ENCODE results near the gene CREB5. TPM values are rescaled to one million over a fixed set of nuclear protein-coding genes. Genes with fewer than 3 reads are reported as not detected.

CREB5 gene
- total RNA-seq, 2 donors from 2014 or later, result 0.53 to 2.6 TPM

DNA sequence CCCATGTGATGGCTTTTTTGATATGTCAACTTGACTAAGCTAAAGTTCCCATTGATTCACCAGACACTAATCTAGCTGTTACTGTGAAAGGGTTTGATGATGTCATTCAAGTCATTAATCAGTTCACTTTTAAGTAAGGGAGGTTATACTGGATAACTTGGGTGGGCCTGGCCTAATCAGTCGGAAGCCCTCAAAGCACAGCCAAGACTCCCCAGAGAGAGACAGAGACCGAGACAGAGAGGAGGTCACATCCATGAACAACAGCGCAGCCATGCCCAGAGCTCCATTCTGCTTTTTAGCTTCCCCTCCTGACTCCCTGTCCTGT, 442.4 kb downstream of the CREB5 start:
- Histone ChIP-seq H3K4me3 (ENCODE audit: low read length) (no peak overlapping the region), H3K9me3 (ENCODE audit: control insufficient read depth, low read length) (no peaks in the 10 kb centered on the region), H3K9ac (ENCODE audit: extremely low read depth, low read length, poor library complexity, severe bottlenecking) (no peak overlapping the region), H3K27ac (ENCODE audit: low read depth, low read length) (no peak overlapping the region), H3K36me3 (ENCODE audit: control insufficient read depth, insufficient read depth, low read length) (no peaks in the 10 kb centered on the region), H3K27me3 (ENCODE audit: control insufficient read depth, insufficient read depth, low read length, poor library complexity, severe bottlenecking) (peaks cover 39% of the 10 kb centered on the region), H3K4me1 (ENCODE audit: control insufficient read depth, insufficient read depth, low read length) (no peaks in the 10 kb centered on the region)
- DNase-seq, result no peak
- Mint-ChIP-seq H3K27ac (no peak overlapping the region), H3K4me1 (peaks cover 17% of the 10 kb centered on the region), H3K9me3 (peaks cover 4% of the 10 kb centered on the region), H3K4me3 (peak overlapping the region; percentile 69), H3K27me3 (ENCODE audit: insufficient read depth) (peaks cover 44% of the 10 kb centered on the region), H3K36me3 (ENCODE audit: low read depth) (no peaks in the 10 kb centered on the region)
- TF ChIP-seq, protein P1, sequence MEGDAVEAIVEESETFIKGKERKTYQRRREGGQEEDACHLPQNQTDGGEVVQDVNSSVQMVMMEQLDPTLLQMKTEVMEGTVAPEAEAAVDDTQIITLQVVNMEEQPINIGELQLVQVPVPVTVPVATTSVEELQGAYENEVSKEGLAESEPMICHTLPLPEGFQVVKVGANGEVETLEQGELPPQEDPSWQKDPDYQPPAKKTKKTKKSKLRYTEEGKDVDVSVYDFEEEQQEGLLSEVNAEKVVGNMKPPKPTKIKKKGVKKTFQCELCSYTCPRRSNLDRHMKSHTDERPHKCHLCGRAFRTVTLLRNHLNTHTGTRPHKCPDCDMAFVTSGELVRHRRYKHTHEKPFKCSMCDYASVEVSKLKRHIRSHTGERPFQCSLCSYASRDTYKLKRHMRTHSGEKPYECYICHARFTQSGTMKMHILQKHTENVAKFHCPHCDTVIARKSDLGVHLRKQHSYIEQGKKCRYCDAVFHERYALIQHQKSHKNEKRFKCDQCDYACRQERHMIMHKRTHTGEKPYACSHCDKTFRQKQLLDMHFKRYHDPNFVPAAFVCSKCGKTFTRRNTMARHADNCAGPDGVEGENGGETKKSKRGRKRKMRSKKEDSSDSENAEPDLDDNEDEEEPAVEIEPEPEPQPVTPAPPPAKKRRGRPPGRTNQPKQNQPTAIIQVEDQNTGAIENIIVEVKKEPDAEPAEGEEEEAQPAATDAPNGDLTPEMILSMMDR (conservative IDR thresholded peaks at IDR 0.05), result no peak
- 80 to 97% methylated on average over 2 to 3 of the region's 3 CpGs for WGBS, 2 experiments (ENCODE audit: insufficient coverage in 1 of 2, insufficient read length in 1 of 2)

DNA sequence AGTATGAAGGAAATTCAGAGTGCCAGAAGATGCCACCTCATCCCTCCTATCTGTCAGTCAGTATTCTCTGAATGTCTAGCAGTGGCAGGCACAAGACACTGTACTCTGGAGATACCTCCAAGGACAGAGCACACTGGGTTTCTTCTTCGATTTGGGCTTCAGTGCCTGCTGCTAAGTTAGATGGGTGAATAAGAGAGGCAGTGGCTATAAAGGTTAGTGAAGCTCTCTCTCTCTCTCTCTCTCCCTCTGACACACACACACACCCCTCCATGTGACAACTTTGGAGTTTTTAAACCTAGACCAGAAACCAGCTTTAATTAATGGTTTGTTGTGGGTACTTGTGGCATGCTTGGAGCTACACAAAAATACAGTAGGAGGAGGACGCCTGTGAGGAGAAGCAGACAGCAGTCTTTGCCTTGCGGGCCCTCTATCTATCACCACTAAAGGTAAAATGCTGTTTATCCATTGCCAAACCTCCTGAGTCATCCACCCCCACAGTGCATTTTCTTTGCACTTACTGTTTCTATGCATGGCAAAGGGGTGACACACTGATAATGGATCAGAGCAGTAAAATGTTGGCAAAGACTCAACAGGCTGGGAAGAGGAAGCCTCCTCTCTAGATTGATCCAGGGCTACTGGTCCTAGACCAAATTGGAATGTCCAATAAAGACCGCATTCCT, 443.4 kb downstream of the CREB5 start:
- DNase-seq, result no peak
- no peaks in the 10 kb centered on the region for H3K36me3 ChIP-seq (ENCODE audit: control insufficient read depth, insufficient read depth, low read length)
- peaks cover 34% of the 10 kb centered on the region for H3K27me3 ChIP-seq (ENCODE audit: control insufficient read depth, insufficient read depth, low read length, poor library complexity, severe bottlenecking)
- TF ChIP-seq, protein P1 (conservative IDR thresholded peaks at IDR 0.05), result no peak
- no peaks in the 10 kb centered on the region for H3K36me3 Mint-ChIP-seq (ENCODE audit: low read depth)
- peaks cover 43% of the 10 kb centered on the region for H3K27me3 Mint-ChIP-seq (ENCODE audit: insufficient read depth)
- H3K27ac Mint-ChIP-seq, result no peak overlapping the region
- H3K4me3 Mint-ChIP-seq, result no peak overlapping the region
- no peaks in the 10 kb centered on the region for H3K9me3 ChIP-seq (ENCODE audit: control insufficient read depth, low read length)
- peaks cover 17% of the 10 kb centered on the region for H3K4me1 Mint-ChIP-seq
- WGBS, 2 experiments (ENCODE audit: insufficient coverage in 1 of 2, insufficient read length in 1 of 2), result 89 to 100% methylated on average over 1 to 4 of the region's 4 CpGs
- H3K27ac ChIP-seq (ENCODE audit: low read depth, low read length), result no peak overlapping the region
- H3K9ac ChIP-seq (ENCODE audit: extremely low read depth, low read length, poor library complexity, severe bottlenecking), result no peak overlapping the region
- no peaks in the 10 kb centered on the region for H3K4me1 ChIP-seq (ENCODE audit: control insufficient read depth, insufficient read depth, low read length)
- H3K4me3 ChIP-seq (ENCODE audit: low read length), result no peak overlapping the region
- peaks cover 4% of the 10 kb centered on the region for H3K9me3 Mint-ChIP-seq

DNA sequence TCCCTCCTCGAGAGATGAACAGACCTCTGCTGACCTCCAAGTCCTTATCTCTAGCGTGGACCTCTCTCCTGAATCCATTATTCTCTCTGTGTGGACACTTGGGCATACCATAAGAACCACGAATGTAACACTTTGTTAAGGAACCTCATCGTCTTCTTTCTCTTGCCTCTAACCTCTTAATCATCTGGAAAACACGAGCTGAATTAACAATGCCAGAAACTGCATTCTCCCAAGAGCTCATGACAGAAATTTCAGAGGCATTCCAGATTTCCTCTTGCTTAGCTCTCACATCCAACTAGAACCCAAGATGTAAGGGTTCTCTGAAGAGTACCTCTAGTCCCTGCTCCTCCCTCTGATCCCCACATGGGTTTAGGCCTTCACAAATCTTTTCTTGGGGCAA, 444.3 kb downstream of the CREB5 start:
- WGBS, 2 experiments (ENCODE audit: insufficient coverage in 1 of 2, insufficient read length in 1 of 2), result 89 to 92% methylated on average over 4 to 5 of the region's 5 CpGs
- Mint-ChIP-seq H3K4me1 (peaks cover 17% of the 10 kb centered on the region), H3K4me3 (no peak overlapping the region), H3K27me3 (ENCODE audit: insufficient read depth) (peaks cover 33% of the 10 kb centered on the region), H3K27ac (no peak overlapping the region), H3K36me3 (ENCODE audit: low read depth) (no peaks in the 10 kb centered on the region), H3K9me3 (peaks cover 4% of the 10 kb centered on the region)
- Histone ChIP-seq H3K4me3 (ENCODE audit: low read length) (no peak overlapping the region), H3K4me1 (ENCODE audit: control insufficient read depth, insufficient read depth, low read length) (no peaks in the 10 kb centered on the region), H3K9me3 (ENCODE audit: control insufficient read depth, low read length) (no peaks in the 10 kb centered on the region), H3K36me3 (ENCODE audit: control insufficient read depth, insufficient read depth, low read length) (no peaks in the 10 kb centered on the region), H3K27me3 (ENCODE audit: control insufficient read depth, insufficient read depth, low read length, poor library complexity, severe bottlenecking) (peaks cover 24% of the 10 kb centered on the region), H3K9ac (ENCODE audit: extremely low read depth, low read length, poor library complexity, severe bottlenecking) (no peak overlapping the region), H3K27ac (ENCODE audit: low read depth, low read length) (no peak overlapping the region)
- TF ChIP-seq, protein P1 (conservative IDR thresholded peaks at IDR 0.05), result no peak
- DNase-seq, result no peak
